ENCODE measurements around the gene CNOT8. TPM values are rescaled to one million over a fixed set of nuclear protein-coding genes. Genes with fewer than 3 reads are reported as not detected.

The CNOT8 gene
- total and polyA plus RNA-seq, 2 of the 4 experiments (the other 2 are of a cell fraction) = 41.4 to 49.1 TPM

DNA sequence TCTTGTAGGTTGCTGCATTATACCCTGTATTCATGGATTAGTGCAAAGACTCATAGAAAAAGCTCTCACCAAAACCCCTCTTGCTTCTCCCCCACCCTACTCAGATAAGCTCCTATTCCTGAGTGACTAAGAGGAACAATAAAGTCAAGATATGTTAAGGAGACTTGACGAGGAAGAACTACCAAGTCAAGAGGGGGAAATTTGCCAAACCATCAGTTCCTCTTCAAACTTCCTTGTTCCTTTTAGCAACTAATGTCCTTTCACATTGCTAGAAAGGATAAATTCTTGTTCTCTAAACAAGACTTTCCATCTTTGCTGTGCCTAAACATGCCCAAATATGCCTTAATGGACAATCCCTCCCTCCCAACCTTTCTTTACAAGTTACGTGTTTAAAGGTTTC is 27.0 kb downstream of the CNOT8 start:
- Histone ChIP-seq H3K4me3 (ENCODE audit: insufficient read depth, low read depth, low read length) (no peak overlapping the region), H3K9ac (ENCODE audit: low read depth, low read length) (no peak overlapping the region), H4K91ac (ENCODE audit: insufficient read depth, low read depth, low read length) (no peak overlapping the region), H4K5ac (ENCODE audit: low read depth, low read length) (no peak overlapping the region), H3K27me3 (ENCODE audit: control insufficient read depth, insufficient read depth, low read length) (no peaks in the 10 kb centered on the region), H3K79me1 (ENCODE audit: low read depth in 1 of 2, low read length in 2 of 2) (no peaks in the 10 kb centered on the region), H2BK5ac (ENCODE audit: low read depth, low read length, poor library complexity, severe bottlenecking) (no peak overlapping the region), H3K4me2 (ENCODE audit: low read depth, low read length) (no peak overlapping the region), H3K9me3 (ENCODE audit: control insufficient read depth, insufficient read depth, low read length) (peaks cover 10% of the 10 kb centered on the region), H2AK9ac (replicated peaks; ENCODE audit: low read depth, low read length, poor library complexity) (no peak overlapping the region), H4K8ac (ENCODE audit: low read depth in 2 of 2, low read length in 2 of 2) (no peak overlapping the region), H3K23ac (ENCODE audit: low read depth, low read length) (no peak overlapping the region), H3K9me1 (ENCODE audit: insufficient read depth, low read length) (no peaks in the 10 kb centered on the region), H2AK5ac (ENCODE audit: low read depth, low read length) (no peak overlapping the region), H2AFZ (replicated peaks; ENCODE audit: low read length, poor library complexity) (no peak overlapping the region), H3K14ac (replicated peaks; ENCODE audit: low read depth, low read length) (no peak overlapping the region), H2BK15ac (ENCODE audit: low read depth, low read length) (no peak overlapping the region), H3K27ac (ENCODE audit: insufficient read depth, low read length) (no peak overlapping the region), H2BK20ac (ENCODE audit: low read depth, low read length) (no peak overlapping the region), H3K4me1 (ENCODE audit: control insufficient read depth, insufficient read depth, low read length) (no peaks in the 10 kb centered on the region), H2BK120ac (ENCODE audit: low read depth, low read length) (no peak overlapping the region), H3K56ac (ENCODE audit: extremely low read depth, insufficient read depth, low read length) (no peak overlapping the region), H3K18ac (ENCODE audit: low read depth, low read length) (no peak overlapping the region), H3K4ac (ENCODE audit: low read depth, low read length) (no peak overlapping the region), H3K36me3 (ENCODE audit: control insufficient read depth, insufficient read depth, low read length) (peaks cover 21% of the 10 kb centered on the region), H4K20me1 (ENCODE audit: insufficient read depth, low read length) (no peaks in the 10 kb centered on the region)
- ATAC-seq (ENCODE audit: low read depth) = no peak
- WGBS, 2 experiments (ENCODE audit: extremely low coverage in 2 of 2, insufficient read length in 1 of 2) = 100% methylated on average over 1 of the region's 2 CpGs; no CpG with 5 or more reads in 1 of the 2 experiments
- BruUV-seq (replicated peaks) = no TSS peak
- intact Hi-C loops (cut with micrococcal nuclease) (no loop called here), dilution Hi-C loops (cut with HindIII; ENCODE audit: low sequenced_read_pairs, unreplicated experiment) (no loop called here), in situ Hi-C loops (cut with MboI; ENCODE audit: low sequenced_read_pairs) (no loop called here)
- POLR2A ChIA-PET (ENCODE audit: unreplicated experiment) = no interaction called here
- TF ChIP-seq, protein P1, sequence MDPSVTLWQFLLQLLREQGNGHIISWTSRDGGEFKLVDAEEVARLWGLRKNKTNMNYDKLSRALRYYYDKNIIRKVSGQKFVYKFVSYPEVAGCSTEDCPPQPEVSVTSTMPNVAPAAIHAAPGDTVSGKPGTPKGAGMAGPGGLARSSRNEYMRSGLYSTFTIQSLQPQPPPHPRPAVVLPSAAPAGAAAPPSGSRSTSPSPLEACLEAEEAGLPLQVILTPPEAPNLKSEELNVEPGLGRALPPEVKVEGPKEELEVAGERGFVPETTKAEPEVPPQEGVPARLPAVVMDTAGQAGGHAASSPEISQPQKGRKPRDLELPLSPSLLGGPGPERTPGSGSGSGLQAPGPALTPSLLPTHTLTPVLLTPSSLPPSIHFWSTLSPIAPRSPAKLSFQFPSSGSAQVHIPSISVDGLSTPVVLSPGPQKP (IDR thresholded peaks at IDR 0.05; ENCODE audit: borderline replicate concordance, low read depth, low read length) = no peak
- TF ChIP-seq, protein P2, sequence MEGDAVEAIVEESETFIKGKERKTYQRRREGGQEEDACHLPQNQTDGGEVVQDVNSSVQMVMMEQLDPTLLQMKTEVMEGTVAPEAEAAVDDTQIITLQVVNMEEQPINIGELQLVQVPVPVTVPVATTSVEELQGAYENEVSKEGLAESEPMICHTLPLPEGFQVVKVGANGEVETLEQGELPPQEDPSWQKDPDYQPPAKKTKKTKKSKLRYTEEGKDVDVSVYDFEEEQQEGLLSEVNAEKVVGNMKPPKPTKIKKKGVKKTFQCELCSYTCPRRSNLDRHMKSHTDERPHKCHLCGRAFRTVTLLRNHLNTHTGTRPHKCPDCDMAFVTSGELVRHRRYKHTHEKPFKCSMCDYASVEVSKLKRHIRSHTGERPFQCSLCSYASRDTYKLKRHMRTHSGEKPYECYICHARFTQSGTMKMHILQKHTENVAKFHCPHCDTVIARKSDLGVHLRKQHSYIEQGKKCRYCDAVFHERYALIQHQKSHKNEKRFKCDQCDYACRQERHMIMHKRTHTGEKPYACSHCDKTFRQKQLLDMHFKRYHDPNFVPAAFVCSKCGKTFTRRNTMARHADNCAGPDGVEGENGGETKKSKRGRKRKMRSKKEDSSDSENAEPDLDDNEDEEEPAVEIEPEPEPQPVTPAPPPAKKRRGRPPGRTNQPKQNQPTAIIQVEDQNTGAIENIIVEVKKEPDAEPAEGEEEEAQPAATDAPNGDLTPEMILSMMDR (conservative IDR thresholded peaks at IDR 0.05; ENCODE audit: low read depth, low read length) = no peak
- TF ChIP-seq MXI1 (IDR thresholded peaks at IDR 0.05; ENCODE audit: borderline replicate concordance, low read depth, low read length) (no peak), MAFK (IDR thresholded peaks at IDR 0.05; ENCODE audit: low read depth, low read length) (no peak), CHD1 (IDR thresholded peaks at IDR 0.05; ENCODE audit: low read depth, low read length) (no peak), MAZ (IDR thresholded peaks at IDR 0.05; ENCODE audit: borderline replicate concordance, low read depth, low read length) (no peak), RFX5 (IDR thresholded peaks at IDR 0.05; ENCODE audit: low read depth, low read length) (no peak), FOS (IDR thresholded peaks at IDR 0.05; ENCODE audit: low read depth, low read length) (no peak), SMC3 (IDR thresholded peaks at IDR 0.05; ENCODE audit: low read depth, low read length) (no peak), BHLHE40 (IDR thresholded peaks at IDR 0.05; ENCODE audit: low read depth, low read length) (no peak), POLR2A (IDR thresholded peaks at IDR 0.05; ENCODE audit: low read depth, low read length) (no peak), RCOR1 (IDR thresholded peaks at IDR 0.05; ENCODE audit: insufficient replicate concordance, low read length) (no peak), CEBPB (IDR thresholded peaks at IDR 0.05; ENCODE audit: low read depth, low read length) (no peak), NFE2L2 (IDR thresholded peaks at IDR 0.05; ENCODE audit: low read depth, low read length) (no peak), RAD21 (IDR thresholded peaks at IDR 0.05; ENCODE audit: low read length) (no peak)
- TF ChIP-seq, protein P3, sequence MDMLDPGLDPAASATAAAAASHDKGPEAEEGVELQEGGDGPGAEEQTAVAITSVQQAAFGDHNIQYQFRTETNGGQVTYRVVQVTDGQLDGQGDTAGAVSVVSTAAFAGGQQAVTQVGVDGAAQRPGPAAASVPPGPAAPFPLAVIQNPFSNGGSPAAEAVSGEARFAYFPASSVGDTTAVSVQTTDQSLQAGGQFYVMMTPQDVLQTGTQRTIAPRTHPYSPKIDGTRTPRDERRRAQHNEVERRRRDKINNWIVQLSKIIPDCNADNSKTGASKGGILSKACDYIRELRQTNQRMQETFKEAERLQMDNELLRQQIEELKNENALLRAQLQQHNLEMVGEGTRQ (IDR thresholded peaks at IDR 0.05; ENCODE audit: low read depth, low read length) = no peak
- CTCF ChIA-PET = no interaction called here
- DNase-seq = no peak

Data from IMR-90 (cell line).